Measurements from ENCODE around the gene DMKN. TPM values are rescaled to one million over a fixed set of nuclear protein-coding genes. Genes with fewer than 3 reads are reported as not detected.

DMKN gene
- total and polyA plus RNA-seq, 10 donors: 2.5 to 17.9 (median 6.7) TPM

- H3K4me1 ChIP-seq: peaks cover 36 to 76% (median 62%) of the 10 kb centered on the region in 6 donors
- 75 to 88% (median 84%) methylated on average over 5 of the region's 5 CpGs for WGBS, 5 donors
- peak overlapping the region in 3 of 8 donors; percentile 1 to 83 (median 26) for H3K27ac ChIP-seq
- TF ChIP-seq POLR2AphosphoS5 (IDR thresholded peaks at IDR 0.05) (no peak), CTCF (IDR thresholded peaks at IDR 0.05 in 8 of 11, conservative IDR thresholded peaks at IDR 0.05 in 3 of 11) (no peak), POLR2A (IDR thresholded peaks at IDR 0.05) (no peak)
- peaks cover 0 to 6% (median 0%) of the 10 kb centered on the region in 7 donors for H3K27me3 ChIP-seq (replicated peaks in 1 of 7)
- no peak for DNase-seq
- H3K4me3 ChIP-seq: no peak overlapping the region
- H3K9me3 ChIP-seq: no peaks in the 10 kb centered on the region
- H3K36me3 ChIP-seq: no peaks in the 10 kb centered on the region
- intact Hi-C loops (cut with DNase I; ENCODE audit: low total_unique reads): no loop called here
Measured at GRCh38 chr19:35457173-35457572, 56.3 kb downstream of the DMKN start.

DNA sequence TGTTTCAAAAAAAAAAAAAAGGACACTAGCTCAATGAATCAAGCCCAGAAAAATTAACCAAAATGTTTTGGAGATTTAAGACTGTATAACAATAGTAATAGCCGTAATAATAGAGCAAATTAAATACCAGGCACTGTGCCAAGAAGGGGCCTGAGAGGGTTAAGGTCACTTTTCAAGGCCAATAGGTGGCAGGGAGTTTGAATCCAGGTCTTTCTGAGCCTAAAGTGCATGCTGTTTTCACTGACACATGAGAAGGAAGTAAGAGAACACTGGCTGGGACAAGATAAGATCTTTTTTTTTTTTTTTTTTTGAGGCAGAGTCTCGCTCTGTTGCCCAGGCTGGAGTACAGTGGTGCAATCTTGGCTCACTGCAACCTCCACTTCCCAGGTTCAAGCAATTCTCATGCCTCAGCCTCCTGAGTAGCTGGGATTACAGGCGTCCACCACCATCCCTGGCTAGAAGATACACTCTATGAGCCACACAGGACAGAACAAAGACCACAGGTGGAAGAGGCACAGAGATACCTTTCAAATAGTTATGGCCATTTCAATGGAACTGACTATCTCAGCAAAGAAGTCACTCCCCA, 57.7 kb downstream of the DMKN start:
- Histone ChIP-seq H3K4me3 (no peak overlapping the region), H3K27me3 (replicated peaks in 1 of 7) (peaks cover 0 to 9% (median 0%) of the 10 kb centered on the region in 7 donors), H3K4me1 (peaks cover 27 to 76% (median 59%) of the 10 kb centered on the region in 6 donors), H3K9me3 (no peaks in the 10 kb centered on the region), H3K27ac (peak overlapping the region in 1 of 8 donors; percentile 31), H3K36me3 (peaks cover 0 to 3% (median 0%) of the 10 kb centered on the region in 6 donors)
- no peak for TF ChIP-seq POLR2AphosphoS5 (IDR thresholded peaks at IDR 0.05)
- no peak for TF ChIP-seq POLR2A (IDR thresholded peaks at IDR 0.05)
- no peak for TF ChIP-seq CTCF (IDR thresholded peaks at IDR 0.05 in 8 of 11, conservative IDR thresholded peaks at IDR 0.05 in 3 of 11)
- intact Hi-C loops (cut with DNase I; ENCODE audit: low total_unique reads): no loop called here
- 58 to 85% (median 64%) methylated on average over 2 to 3 of the region's 3 CpGs for WGBS, 5 donors
- no peak for DNase-seq

- no peak for DNase-seq
Measured at GRCh38 chr19:35454663-35455062, 58.8 kb downstream of the DMKN start.

More at GRCh38 chr19:35454663-35455062, 58.8 kb downstream of the DMKN start:
- intact Hi-C loops (cut with DNase I; ENCODE audit: low total_unique reads): no loop called here
- Histone ChIP-seq H3K27ac (no peak overlapping the region), H3K27me3 (replicated peaks in 1 of 7) (peaks cover 0 to 20% (median 1%) of the 10 kb centered on the region in 7 donors), H3K9me3 (no peaks in the 10 kb centered on the region), H3K36me3 (peaks cover 0 to 13% (median 0%) of the 10 kb centered on the region in 6 donors), H3K4me1 (peaks cover 17 to 76% (median 55%) of the 10 kb centered on the region in 6 donors), H3K4me3 (no peak overlapping the region)
- TF ChIP-seq POLR2A (IDR thresholded peaks at IDR 0.05) (no peak), CTCF (IDR thresholded peaks at IDR 0.05 in 8 of 11, conservative IDR thresholded peaks at IDR 0.05 in 3 of 11) (no peak), POLR2AphosphoS5 (IDR thresholded peaks at IDR 0.05) (no peak)
- 92 to 98% (median 96%) methylated on average over 2 of the region's 2 CpGs for WGBS, 5 donors

Data from spleen (tissue), 11 donors.